GF-D8 (cell line): Measurements from ENCODE around the gene DDI1.

ENCODE experiments used
- DNase-seq: peaks from one replicate; lab custom pipeline; 2025; lab: John Stamatoyannopoulos, UW

DDI1 gene

DNA sequence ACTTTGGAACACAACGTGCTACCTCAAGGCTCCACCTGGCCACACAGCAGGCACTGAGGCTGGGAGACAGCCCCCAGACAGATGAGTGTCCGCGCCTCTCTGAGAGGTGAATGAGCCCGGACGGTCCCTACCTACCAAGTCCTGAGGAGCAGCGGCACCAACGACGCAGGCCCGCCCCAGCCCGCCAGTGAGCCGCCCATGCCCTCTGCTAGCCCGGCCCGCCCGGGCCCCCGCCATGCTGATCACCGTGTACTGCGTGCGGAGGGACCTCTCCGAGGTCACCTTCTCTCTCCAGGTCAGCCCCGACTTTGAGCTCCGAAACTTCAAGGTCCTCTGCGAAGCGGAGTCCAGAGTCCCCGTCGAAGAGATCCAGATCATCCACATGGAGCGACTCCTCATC is at the start of gene DDI1:
TSS of gene DDI1 (plus strand) at position 53 of the 400 bp plus-strand sequence. CDS start at position 236, 183 bp downstream.
- DNase-seq, result no peak

DNA sequence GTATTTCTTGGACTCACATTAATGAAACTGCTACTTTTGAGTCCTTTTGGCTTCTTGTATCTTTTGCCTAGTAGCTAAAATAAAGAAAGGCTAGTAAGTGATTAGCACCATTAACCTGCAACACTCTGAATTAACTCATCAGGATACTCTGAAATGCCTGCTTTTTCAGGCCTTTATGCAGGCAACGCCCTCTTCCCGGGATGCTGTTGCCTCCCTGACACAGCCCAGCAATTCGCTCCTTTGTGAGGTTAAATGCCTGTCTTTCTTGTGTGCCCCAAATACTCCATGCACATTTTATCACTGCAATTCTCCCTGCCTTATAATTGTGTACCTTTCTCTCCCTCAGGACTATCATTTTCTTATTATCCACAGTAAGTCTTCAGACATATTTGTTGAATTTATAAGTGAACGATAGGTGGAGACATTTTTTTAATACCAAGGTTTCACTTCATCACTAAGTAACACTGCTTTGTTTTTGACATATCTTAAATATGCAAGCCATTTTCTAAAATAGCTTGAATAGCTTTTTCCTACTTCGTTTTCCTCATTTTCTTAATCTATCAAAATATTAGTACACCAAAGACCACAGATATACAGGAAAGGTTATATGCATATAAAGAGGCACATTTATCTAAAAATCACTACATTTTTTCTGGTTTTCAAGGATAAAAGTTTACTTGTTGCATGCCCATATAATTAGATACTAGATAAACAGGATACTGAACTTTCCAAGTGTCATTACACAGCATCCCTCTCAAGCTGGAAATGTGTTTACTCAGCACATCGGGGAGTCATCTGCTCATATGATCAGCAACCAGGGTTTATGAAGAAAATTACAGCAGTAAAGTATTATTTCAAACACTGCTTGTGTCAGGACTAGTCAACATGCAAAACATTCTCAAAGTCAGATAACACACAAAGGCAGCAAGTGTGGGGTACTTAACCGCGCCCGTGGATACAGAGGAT is 48.5 kb upstream of the DDI1 start:
- DNase-seq, result no peak

DNA sequence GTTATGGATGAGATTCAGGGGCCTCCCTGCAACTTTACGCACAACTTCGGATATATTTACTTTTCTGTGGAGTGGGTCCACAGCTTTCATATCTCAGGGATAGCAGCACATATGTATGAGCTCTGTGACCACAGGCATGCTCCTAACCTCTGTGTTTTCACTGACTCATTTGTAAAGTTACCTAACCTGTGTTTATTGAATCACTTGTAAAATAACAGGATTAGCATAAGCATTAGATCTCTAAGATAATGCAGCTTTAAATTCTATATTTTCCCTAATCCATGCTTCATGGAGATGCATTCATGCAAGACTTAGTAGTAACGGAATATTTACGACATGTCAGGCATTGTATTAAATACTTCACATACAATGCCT is 47.9 kb upstream of the DDI1 start:
- DNase-seq, result no peak

- DNase-seq, result no peak
Measured at GRCh38 chr11:103993507-103993906, 42.9 kb upstream of the DDI1 start.

DNA sequence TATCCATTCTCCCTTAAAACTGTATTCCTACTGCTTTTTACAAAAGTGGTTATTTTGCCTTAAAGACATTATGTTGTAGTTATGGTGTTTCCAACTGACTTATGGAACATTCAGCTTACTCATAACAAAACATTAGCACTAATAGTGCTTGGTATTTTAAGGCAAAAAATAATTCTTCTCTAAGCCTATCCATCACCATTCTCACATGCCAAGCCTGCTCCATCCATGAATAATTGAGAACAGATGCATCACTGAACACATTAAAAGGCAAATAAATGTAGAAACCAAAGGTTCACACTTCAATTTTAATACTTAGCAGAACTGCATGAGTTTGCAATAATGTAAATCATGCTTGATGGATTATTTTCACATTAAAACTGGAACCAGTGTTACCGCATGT is 42.3 kb upstream of the DDI1 start:
- no peak for DNase-seq

GRCh38 chr11:103994518-103994917 is 41.9 kb upstream of the DDI1 start:
- DNase-seq, result no peak

DNA sequence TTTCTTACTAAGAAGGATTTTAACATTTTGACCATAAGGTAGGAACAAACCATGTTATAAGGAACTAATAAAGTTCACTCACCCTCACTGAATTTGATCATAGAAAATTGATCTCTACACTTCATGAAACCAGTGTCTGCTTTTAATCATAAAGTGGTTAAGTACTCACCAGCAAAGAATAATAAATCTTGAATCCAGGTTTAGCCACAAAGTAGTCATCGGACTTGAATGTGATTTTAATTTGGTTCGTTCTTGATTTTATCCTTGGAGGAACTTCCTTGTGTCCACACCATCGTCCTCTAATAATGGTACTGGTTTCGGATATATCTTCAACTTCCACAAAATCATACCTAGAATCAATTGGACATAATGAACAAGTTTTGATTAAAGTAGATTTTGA is 40.5 kb upstream of the DDI1 start:
- no peak for DNase-seq

DNA sequence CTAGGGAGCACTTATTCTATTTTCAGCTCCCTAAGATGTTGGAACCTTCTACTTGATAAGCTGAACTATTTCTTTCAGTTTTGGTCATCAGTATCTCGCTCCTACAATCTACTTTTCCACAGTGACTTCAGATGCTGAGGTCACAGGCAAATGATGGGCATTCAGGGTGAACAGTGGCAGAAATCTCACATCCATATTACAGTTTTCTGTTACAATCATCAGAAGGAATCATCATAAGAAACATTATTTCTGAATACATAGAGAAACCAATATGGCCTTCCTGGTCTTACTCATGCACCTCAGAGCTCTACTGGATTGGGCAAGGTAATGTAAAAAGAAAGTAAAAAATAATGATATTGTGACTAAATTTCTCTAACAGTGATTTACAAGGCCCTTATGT is 39.4 kb upstream of the DDI1 start:
- no peak for DNase-seq

DNA sequence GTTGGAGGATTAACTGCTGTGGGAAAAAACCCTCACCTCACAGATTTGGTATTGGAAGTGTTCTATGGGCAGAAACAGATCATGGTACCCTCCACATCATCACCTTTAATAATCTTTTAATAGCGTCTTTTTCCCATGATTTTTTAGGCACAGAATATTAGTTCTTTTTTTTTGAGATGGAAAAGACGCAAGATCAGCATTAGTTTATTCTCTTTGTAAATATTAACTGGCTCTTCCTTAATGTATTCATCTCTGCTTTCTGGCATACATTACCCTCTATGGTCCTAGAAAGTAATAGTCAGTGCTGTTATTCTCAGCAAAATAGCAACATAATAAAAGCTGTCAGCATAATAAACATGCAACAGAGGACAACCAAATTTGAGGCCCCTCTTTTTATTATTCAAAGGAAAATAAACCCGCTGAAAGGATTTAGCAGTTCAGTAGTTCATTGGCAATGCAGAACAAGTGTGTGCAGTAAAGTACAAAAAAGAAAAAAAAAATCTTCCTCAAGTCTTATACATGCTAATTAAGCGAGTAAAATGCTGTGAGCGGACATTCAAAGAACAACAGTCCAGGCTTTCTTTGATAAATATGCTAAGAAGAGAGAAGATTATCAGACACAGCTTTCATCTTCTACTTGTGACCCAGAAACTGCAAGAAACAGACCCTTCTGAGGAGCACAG is 37.5 kb upstream of the DDI1 start:
- DNase-seq, result no peak

GRCh38 chr11:104000798-104001197 is 35.6 kb upstream of the DDI1 start:
- DNase-seq, result no peak

- no peak for DNase-seq
Measured at GRCh38 chr11:104001561-104002056, 34.8 kb upstream of the DDI1 start.

DNA sequence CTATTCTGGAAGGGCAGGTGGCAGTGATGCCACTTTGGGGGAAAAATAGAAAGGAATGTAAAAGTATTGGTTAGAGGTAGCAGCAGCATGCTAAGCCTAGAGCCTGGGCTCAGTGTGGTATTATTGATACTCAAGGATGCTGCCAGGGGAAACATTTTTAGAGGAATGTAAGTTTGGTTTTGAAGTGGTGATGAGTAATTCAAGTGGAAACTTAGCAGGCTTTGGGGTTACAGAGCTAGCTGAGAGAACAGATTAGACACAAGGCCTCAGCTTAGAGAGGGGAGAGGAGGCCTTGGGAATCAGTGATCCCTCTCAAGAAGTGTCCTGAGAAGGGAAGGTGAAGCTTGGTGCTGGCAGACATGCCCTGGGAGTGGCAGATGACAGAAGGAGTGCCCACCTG is 32.9 kb upstream of the DDI1 start:
- DNase-seq, result no peak

DNA sequence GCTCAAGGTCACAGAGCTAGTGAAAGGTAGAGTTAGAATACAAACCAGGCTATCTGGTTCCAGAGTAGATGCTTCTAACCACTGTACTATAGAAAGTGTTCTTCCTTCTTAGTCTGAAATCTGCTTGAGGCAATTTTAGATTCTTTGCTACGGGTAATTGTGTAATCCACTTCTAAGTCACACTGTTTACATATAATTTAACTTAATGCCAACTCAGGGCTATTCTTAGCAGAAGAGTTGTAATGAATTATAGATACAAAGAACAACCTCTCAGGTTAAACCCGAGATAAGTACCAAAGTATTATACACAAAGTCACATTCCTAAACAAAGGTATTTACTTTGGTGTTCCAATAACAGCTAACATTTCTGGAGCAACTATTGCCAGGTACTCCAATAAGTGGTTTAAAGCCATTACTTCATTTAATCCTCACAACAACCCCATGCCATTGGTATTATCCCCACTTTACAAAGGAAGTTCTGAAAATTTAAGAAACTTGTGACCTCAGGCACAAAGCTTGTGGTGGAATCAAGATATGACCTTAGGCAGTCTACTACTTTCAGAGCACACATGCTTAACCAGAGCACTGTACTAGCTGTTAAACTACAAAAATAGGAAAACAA is 31.1 kb upstream of the DDI1 start:
- no peak for DNase-seq

DNA sequence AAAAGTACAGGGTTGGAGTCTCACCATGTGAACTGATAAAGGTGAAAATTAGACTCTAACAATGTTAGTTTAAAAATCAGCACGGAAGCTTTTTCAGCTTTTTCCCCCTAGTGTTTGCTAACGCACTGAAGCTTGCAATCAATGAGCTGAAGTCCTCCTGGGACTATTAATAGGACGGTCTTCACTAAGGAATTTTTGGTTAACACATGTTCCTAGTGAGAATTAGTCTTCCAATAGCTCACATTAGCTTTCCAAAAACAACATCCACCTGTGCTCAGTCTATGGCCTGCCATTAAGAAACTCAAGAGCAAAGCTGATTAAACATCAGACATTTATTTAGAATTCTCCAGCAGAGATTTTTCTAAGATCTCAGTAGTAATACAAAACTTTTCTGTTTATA is 26.7 kb upstream of the DDI1 start:
- no peak for DNase-seq

DNA sequence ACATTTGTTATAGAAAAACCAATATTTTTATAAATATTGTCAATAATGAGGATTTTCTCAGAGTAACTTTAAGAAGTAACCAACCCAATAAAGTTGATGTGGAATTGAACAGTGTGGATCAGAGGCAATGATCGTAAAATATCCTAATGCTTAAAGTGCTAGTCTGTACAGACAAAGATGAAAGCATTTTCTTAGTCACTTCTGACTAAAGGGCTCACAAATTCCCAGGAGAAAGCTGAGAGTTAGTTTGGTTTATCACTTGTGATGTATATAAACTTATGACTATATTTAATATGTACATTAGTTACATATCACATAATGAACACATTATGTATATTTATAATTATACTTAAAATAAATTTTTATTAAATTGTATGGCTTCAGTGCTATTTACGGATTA is 25.4 kb upstream of the DDI1 start:
- no peak for DNase-seq

GRCh38 chr11:104015649-104016415 is 20.6 kb upstream of the DDI1 start:
- DNase-seq, result no peak

GRCh38 chr11:104024572-104024971 is 11.9 kb upstream of the DDI1 start:
- DNase-seq, result no peak

DNA sequence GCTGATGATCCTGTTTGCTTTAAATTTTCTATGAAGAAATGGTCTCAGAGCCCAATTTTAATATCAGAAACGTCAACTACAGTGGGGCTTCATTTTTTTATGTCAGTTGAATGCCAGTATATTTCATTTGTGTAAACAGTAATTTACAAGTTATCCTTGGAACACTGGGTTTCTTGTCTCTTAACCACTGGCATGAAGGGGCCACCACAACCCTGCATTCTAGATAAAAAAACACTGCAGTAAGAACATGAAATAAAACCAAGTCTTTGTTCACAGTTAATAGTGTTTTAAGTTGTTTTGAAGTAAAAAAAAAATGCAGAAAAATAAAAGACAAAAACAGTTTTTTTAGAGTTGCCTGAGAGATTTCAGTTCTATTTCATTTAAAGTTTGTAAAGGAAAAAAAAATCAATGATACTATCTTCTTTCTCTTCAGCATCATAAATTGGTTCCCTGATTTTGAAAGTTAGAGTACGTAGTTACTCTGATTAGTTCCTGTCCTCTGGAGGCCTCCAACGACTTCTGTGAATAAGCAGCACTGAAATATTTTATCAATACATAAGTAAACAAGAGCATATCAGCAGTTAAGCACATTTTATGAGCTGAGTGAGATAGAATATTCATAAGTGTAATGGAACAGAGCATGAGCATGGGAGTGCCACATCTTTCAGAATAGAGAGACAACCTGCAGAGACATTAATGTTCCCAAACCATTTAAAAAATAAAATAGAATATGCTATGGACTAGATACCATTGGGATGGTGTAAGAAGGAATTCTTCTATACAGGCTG is 7.8 kb upstream of the DDI1 start:
- no peak for DNase-seq

- DNase-seq, result no peak
Measured at GRCh38 chr11:104033134-104033533, 3.3 kb upstream of the DDI1 start.

- no peak for DNase-seq
Measured at GRCh38 chr11:104033561-104033960, 2.9 kb upstream of the DDI1 start.

DNA sequence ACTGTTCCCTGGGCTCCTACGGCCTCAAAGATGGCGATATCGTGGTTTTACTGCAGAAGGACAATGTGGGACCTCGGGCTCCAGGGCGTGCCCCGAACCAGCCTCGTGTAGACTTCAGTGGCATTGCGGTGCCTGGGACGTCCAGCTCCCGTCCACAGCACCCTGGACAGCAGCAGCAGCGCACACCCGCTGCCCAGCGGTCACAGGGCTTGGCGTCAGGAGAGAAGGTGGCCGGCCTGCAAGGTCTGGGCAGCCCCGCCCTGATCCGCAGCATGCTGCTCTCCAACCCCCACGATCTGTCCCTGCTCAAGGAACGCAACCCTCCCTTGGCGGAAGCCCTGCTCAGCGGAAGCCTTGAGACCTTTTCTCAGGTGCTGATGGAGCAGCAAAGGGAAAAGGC is 555 bp downstream of the DDI1 start:
- DNase-seq, result no peak
